Measurements from ENCODE around the gene FAF1.

- no peak for TF ChIP-seq POLR2A (IDR thresholded peaks at IDR 0.05)
- no peak for TF ChIP-seq CTCF (IDR thresholded peaks at IDR 0.05)
These were observed 49.3 kb upstream of the FAF1 start for GRCh38 chr1:51009381-51009780.

Data from lower leg skin (tissue), 3 donors.